Pancreas (tissue), 10 donors: Measurements from ENCODE around the gene ERI3. TPM values are rescaled to one million over a fixed set of nuclear protein-coding genes. Genes with fewer than 3 reads are reported as not detected.

ENCODE experiments used
- ATAC-seq, 4 donors: fragments of 200-7000 bp; cut with Tn5 transposase; one replicate each; pipeline versions ENCODE4 v1.8.0 to v1.9.1; 2020; ENCODE audit warnings: mild to moderate bottlenecking in 4 of 4, moderate library complexity in 4 of 4
- DNase-seq, 6 donors: peaks; one replicate each; pipeline ENCODE4 v3.0.0-alpha.2; 2020
- FAIRE-seq: peaks from 2 replicates; lab custom pipeline; 2012; peaks lifted over from hg19 to GRCh38; lab: Jason Lieb, UNC
- H3K27ac ChIP-seq, 4 donors: fragments of 200-600 bp; sonication (generic); 1 replicate in 3 of 4; 2 replicates in 1 of 4; pipeline versions ENCODE4 v1.5.0 to v1.8.0; 2020
- H3K27me3 ChIP-seq, 4 donors: fragments of 200-600 bp; one replicate each; pipeline ENCODE4 v1.8.0; 2021
- H3K36me3 ChIP-seq, 3 donors: fragments of 200-600 bp; sonication (generic) in 1 of 3; one replicate each; pipeline versions ENCODE4 v1.5.0 to v1.8.0; 2020 to 2021
- H3K4me1 ChIP-seq, 3 donors: fragments of 200-600 bp; one replicate each; pipeline ENCODE4 v1.8.0; 2021
- H3K4me3 ChIP-seq, 4 donors: fragments of 200-600 bp; sonication (generic) in 2 of 4; one replicate each; pipeline versions ENCODE4 v1.5.0 to v1.8.0; 2020 to 2021
- H3K9me3 ChIP-seq, 4 donors: fragments of 200-600 bp; one replicate each; pipeline ENCODE4 v1.8.0; 2021
- CTCF ChIP-seq, 4 donors: fragments of 200-600 bp; sonication (generic) in 3 of 4; IDR thresholded peaks; one replicate each; pipeline versions ENCODE4 v1.5.0 to v1.8.0; 2021; ENCODE audit warnings: antibody characterized with exemption in 4 of 4
- WGBS, 2 donors: extraction: QIAGEN DNeasy Blood & Tissue Kit; methylation state at CpG; one replicate each; pipeline ENCODE4 v1.1.7; 2013; 5-methylcytosine and 5-hydroxymethylcytosine counted together
- intact Hi-C, 3 donors: fragments of 100-400 bp; cut with DNase I; formaldehyde crosslinking; loops; one replicate each; pipeline versions ENCODE4 v1.11.1 to v1.14.2; 2022
- polyA plus RNA-seq, 2 donors: library from polyadenylated mRNA; stranded (reverse); fragments of 200-250 nt; gene quantifications; one replicate each; pipeline ENCODE4 v1.2.3, GENCODE V29; 2013
- total RNA-seq, 6 donors: library from RNA; stranded (reverse); fragmentation: NEBNext Ultra II Directional in 4 of 6; extraction: Animal tissue kit (Norgen Biotek cat#: 25700) in 4 of 6; gene quantifications; one replicate each; pipeline versions ENCODE4 v1.2.1 to v1.2.4, GENCODE V29; 2021 to 2023
- donor health status: healthy with polysubstance abuse.
- donor health status: DM: no; HTN: no; CAD: no; lungs with moderate emphysema.
- donor health status: DM: no; HTN: no; CAD: no.
- donor health status: control.
- donor health status: control.
- donor health status: Bipolar disorder and iron deficiency.
- donor health status: DM: yes; HTN: yes; CAD: no.
- donor health status: DM: no; HTN: no; CAD: no.
- donor health status: DM: no; HTN: no; CAD: no.
- donor health status: DM: yes; HTN: yes; CAD: no.

Gene ERI3
- total and polyA plus RNA-seq, 8 donors, result 18.9 to 33.7 (median 21.8) TPM

GRCh38 chr1:44322367-44322766 lies 32.7 kb downstream of the ERI3 start:
- H3K4me1 ChIP-seq, result peaks cover 3 to 5% (median 4%) of the 10 kb centered on the region in 3 donors
- H3K36me3 ChIP-seq, result peaks cover 0 to 6% (median 3%) of the 10 kb centered on the region in 3 donors
- no peak for FAIRE-seq
- H3K4me3 ChIP-seq, result no peak overlapping the region
- TF ChIP-seq CTCF (IDR thresholded peaks at IDR 0.05), result no peak
- H3K27me3 ChIP-seq, result no peaks in the 10 kb centered on the region
- DNase-seq, result no peak
- no peaks in the 10 kb centered on the region for H3K9me3 ChIP-seq
- 81 to 96% methylated on average over 3 of the region's 3 CpGs for WGBS, 2 donors
- intact Hi-C loops, result no loop called here
- H3K27ac ChIP-seq, result no peak overlapping the region
- no peak for ATAC-seq

GRCh38 chr1:44321466-44321865 lies 33.6 kb downstream of the ERI3 start:
- intact Hi-C loops, result no loop called here
- Histone ChIP-seq H3K9me3 (no peaks in the 10 kb centered on the region), H3K27ac (no peak overlapping the region), H3K4me1 (no peaks in the 10 kb centered on the region), H3K27me3 (no peaks in the 10 kb centered on the region), H3K36me3 (peaks cover 0 to 7% (median 3%) of the 10 kb centered on the region in 3 donors), H3K4me3 (no peak overlapping the region)
- TF ChIP-seq CTCF (IDR thresholded peaks at IDR 0.05), result no peak
- DNase-seq, result no peak
- ATAC-seq, result no peak
- WGBS, 2 donors, result 68 to 74% methylated on average over 2 of the region's 2 CpGs
- no peak for FAIRE-seq

- peak; percentile 85 to 86 (median 85) for TF ChIP-seq CTCF (IDR thresholded peaks at IDR 0.05)
- intact Hi-C loops, result loop anchor here in 1 of 3 donors (5.0 kb wide), 1 partner anchor 101 kb away; no protein-coding TSS in a partner anchor
- Histone ChIP-seq H3K27me3 (no peaks in the 10 kb centered on the region), H3K4me3 (no peak overlapping the region), H3K36me3 (peaks cover 0 to 11% (median 3%) of the 10 kb centered on the region in 3 donors), H3K9me3 (no peaks in the 10 kb centered on the region), H3K4me1 (peaks cover 0 to 8% (median 5%) of the 10 kb centered on the region in 3 donors), H3K27ac (no peak overlapping the region)
- DNase-seq, result peak in 3 of 6 donors; percentile 23 to 48 (median 36)
- whole genome bisulfite sequencing, 2 donors, result 41 to 42% methylated on average over 9 of the region's 9 CpGs
- peak; percentile 39 to 71 (median 55) for ATAC-seq
- no peak for FAIRE-seq
Measured at GRCh38 chr1:44318097-44319088, 36.7 kb downstream of the ERI3 start.

GRCh38 chr1:44316231-44316759 lies 38.8 kb downstream of the ERI3 start:
- Histone ChIP-seq H3K9me3 (no peaks in the 10 kb centered on the region), H3K27ac (no peak overlapping the region), H3K4me3 (no peak overlapping the region), H3K4me1 (peaks cover 0 to 14% (median 6%) of the 10 kb centered on the region in 3 donors), H3K36me3 (peaks cover 0 to 11% (median 3%) of the 10 kb centered on the region in 3 donors), H3K27me3 (no peaks in the 10 kb centered on the region)
- FAIRE-seq (no peak), ATAC-seq (no peak), DNase-seq (no peak)
- intact Hi-C loops, result loop anchor here in 1 of 3 donors (5.0 kb wide), 1 partner anchor 99 kb away; no protein-coding TSS in a partner anchor
- WGBS, 2 donors, result 38 to 62% methylated on average over 1 of the region's 1 CpG
- TF ChIP-seq CTCF (IDR thresholded peaks at IDR 0.05), result no peak
